ENCODE data around the gene GSTM2.

The GSTM2 gene

DNA sequence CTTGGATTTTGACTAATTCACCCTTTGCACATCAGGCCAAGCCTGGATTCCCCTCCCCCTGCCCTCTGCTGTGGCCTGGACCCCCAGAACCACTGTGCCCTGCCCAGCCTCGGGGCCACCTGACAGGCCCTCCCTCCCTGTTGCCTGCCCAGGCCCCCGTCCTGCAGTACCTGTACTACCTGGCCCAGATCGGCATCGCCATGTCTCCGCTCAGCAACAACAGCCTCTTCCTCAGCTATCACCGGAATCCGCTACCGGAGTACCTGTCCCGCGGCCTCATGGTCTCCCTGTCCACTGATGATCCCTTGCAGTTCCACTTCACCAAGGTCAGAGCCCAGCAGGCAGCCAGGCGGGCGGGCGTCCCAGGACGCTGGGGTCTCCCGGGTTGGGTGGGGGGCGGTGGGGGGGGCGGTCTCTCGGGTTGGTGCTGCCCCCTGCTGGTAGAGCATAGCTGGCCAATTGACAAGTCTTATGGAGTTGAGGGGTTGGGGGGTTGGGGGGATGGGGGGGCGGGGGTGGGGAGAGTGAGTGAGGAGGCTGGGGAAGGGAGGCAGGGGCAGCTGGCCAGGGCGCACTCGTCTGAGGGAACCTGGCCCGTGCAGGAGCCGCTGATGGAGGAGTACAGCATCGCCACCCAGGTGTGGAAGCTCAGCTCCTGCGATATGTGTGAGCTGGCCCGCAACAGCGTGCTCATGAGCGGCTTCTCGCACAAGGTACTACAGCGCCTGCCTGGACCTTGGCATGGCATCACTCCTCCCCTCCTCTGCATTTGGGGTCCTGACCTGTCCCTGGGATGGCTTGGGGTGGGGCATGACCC, 37.6 kb upstream of the GSTM2 start:
- DNase-seq: peak; percentile 38

DNA sequence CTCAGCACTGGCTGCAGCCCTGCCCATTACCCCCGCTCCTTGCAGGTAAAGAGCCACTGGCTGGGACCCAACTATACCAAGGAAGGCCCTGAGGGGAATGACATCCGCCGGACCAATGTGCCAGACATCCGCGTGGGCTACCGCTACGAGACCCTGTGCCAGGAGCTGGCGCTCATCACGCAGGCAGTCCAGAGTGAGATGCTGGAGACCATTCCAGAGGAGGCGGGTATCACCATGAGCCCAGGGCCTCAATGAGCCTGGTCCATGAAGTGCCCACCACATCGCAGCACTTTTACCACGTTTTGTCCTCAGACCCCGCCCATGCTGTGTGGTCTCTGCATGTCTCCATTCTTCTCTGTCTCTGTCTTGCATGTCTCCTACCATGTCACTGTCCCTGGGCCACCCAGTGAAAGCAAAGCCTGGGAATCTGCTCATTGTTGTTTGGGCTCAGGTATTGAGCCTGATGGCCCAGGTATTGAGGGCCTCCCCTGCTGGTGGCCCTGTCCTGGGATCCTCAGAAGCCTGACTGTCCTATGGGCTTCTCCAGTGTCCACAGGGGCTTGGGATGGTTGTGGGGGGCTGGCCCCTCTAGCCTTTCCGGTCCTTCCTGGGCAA, 36.9 kb upstream of the GSTM2 start:
- no peak for DNase-seq

DNA sequence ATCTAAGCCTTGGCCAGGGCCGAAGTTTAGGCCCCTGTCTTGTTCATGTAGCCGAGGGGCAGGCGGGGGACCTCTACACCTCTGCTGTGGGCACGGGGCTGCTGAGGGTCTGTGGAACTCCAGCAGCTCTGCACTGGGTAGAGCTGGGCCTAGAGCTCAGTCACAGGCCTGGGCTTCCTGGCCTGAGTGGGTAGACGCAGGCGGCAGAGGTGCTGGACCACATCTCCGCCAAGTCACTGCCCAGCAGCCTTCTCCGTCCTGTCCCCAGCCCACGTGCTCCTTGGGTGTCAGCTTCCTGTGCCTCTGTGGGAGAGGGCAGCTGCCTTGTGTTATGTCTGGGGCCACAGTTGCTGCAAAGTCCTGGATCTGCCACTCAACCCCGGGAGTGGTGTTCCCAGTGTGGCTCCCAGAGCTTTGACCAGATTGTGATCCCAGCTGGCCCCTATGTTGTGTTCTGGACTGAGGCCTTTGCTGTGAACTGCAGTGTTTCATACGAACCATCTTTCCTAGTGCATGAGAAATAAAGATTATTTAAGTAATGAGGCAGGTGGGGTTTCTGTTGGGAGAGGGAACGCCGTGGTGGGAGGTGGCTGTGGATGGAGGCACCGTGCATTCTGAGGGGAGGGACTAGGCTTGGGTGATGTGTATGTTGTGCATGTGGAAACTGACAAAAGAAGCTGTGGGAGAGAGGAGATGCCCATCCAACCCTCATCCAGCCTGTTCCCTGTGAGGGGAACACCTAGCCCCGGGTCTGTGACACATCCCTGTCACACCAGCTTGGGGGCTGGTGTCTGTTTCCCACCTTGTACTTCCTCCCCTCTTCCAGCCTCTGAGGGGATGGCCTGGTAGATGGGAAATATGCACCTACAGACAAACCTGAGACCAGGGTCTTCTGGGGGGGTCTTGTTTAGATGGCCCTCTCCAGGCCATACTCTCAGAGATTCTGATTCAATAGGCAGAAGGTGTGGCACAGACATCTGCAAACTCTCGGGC, 36.0 kb upstream of the GSTM2 start:
- DNase-seq: no peak

DNA sequence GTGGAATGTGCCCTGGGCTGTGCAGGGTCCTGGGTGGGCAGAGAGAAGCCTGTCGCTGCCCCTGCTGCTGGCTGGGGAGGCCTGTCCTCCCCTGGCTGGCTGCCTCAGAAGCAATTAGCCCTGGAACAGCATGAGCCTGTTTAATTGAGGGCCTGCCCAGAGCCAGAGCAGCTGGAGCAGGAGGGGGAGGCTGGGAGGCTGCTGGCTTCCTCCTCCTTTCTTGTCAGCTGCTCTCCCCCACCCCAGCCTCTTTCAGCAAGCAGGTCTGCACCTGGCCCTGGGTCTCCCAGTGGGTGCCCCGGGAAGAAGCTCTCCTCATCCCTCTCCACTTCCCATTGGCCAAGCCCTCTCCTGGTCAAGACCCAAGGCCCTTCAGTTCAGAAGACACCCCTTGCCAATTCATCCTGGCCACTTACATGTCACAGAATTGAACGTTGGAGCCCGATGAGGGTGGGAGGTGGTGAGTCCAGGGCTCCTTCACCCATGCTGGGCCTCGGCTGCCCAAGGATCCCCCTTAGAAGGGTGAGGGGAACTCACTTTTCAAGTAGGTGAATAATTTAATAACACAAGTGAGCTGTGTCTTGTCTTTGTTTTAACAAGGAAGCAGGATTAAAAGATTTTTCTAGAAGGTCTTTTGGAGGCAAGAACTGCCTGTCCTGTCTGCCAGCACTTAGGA, 35.0 kb upstream of the GSTM2 start:
- DNase-seq: no peak

DNA sequence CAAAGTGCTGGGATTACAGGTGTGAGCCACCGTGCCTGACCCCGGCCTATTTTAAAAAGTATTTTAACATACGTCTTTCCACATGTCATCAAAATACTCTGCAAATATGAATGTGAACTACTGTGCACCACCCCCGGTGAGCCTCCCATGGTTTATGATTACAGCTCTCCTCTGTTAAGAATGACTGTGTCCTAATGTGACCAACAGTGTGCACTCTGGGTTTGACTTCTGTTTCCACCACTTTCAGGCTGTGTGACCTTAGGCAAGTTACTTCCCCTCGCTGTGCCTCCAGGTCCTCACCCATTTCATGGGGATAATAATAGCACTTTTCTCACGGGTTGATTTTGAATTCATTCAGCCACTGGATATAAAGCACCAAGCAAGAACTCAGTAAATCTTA, 33.6 kb upstream of the GSTM2 start:
- DNase-seq: no peak

DNA sequence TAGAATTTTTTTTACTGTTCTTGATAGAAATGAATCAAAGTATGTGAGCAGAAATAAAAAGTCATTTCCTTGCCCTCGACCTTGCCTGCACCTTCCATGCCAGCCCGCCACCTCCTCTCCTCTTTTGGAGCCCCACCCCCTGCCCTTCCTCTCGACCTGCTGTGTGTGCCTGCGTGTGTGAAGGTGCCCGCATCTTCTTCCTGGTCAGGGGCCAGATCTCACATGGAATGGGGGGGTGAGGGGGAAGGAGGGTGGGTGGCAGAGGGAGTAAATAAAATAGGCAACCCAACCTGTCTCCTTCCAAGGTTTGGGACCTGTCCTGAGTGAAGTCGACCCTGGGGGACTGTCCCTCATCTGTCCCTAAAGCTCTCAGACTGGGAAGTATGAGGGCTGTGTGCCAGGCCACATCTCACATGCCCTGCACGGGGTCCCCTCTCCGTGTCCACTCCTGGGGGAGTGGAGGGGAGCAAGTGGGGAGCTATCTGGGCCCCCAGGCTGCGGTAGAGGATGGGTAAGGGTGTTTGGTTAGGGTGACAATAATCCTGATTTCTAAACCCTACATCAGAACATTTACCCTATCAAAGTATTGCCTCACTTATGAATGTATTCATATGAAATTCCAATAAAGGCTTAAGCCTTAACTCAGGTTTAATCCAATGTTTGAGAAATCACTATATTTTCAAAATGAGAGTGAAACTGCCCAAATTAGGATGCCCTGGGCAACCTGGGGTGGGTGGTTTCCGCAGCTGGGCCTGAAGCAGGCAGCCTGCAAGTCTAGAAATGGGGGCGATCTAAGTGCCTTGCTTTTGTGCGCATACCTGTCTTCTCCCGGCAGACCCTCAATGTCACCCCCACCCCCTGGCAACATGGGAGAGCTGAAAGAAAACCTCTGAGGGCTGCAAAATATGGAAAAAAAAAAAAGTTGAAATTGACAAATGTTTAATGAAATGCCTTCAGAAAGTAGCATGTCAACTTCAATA, 32.8 kb upstream of the GSTM2 start:
- DNase-seq: peak; percentile 31

DNA sequence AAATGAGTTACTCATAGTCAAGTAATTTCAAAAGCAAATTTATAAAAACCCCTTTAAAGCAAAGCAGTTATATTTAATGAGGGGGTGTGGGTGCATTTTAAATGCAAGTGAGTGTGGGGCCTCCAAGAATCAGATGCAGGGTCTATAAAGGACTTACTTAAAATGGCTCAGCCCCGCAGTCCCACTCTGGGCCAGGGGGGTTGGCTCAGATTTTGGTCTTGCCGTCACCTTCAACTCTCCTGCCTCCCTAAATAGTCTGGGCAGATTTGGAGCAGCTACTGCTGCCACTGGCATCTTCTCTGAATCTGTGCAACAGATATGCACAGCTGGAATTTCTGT, 32.0 kb upstream of the GSTM2 start:
- DNase-seq: no peak

DNA sequence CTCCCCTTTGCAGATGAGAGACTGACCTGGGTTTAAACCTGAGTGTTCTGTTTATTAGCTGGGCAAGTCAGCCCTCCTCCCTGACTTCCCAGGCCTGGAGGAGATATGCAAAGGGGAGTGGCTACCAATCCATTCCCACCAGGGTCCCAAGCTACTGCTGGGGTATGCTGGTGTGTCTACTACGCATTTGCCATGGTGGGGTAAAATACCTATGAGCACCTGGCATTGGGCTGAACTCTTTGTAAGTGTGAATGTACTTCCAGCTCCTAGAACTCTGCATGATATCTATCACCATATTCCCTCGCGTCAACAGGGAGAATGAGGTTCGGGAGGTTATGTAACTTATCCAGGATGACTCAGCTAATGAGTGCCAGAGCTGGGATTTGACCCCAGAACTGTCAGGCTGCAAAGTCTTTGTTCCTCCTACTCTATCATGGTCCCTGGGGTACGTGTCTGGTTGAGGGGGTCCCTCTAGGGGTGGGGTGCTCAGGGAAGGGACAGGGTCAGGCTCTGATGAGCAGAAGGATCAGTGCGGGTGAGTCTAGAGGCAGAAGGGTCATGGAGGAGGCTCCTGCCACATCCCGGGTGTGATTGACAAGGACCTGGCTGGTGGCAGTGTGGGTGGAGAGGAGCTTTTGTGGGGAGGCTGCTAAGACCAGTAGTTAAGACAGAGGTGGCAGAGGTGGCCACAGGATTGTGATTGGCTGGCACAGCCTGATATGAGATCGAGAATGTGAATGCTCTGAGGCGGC, 31.5 kb upstream of the GSTM2 start:
- DNase-seq: no peak

DNA sequence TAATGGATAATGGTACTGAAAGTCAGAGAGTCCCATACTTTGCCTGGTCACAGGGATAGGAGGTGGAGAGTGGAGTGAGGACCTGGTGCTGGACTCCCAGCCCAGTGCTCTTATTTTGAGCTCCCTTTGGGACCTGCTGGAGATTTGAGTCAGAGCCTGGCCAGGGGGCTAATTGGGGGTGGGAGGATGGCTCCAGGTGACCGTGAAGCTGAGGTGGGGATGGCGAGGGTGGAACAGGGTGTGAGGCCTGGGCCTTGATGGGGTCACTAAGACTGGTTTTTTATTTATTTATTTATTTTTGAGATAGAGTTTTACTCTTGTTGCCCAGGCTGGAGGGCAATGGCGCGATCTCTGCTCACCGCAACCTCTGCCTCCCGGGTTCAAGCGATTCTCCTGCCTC, 30.4 kb upstream of the GSTM2 start:
- DNase-seq: no peak

DNA sequence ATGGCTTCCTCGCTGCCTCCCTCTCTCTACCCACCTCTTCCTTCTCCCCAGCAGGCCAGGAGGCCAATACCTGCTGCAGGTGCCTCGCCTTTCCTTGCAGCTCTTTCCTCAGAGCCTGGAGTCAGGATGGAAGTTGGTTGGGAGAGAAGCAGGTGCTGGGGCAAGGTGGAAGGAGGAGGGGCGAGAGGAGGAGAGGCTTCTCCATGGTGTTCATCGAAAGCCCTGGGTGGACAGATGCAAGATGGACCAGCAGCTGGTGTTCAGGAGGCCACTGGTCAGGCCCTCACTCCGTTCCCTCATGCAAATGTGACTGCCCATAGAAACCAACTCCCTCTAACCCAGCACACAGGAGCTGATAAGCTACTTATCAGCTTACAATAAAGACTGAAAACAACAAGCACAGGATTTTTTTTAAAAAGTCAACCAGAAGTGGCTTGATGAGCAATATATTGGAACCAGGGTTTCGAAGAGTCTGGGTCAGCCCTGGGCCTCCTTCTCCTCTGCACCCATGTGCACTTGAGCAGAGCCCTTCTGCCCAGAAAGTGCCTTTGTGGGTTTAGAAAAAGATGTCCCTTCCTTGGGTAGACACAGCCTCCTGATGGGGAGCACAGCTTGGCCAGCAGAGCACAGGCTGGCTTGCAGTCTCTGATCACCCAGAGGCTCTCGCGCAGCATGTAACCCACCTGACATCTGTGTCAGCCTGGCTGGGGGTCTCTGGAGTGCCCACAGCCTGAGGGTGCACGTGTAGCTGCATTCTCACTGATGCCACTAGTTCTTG, 28.6 kb upstream of the GSTM2 start:
- no peak for DNase-seq

DNA sequence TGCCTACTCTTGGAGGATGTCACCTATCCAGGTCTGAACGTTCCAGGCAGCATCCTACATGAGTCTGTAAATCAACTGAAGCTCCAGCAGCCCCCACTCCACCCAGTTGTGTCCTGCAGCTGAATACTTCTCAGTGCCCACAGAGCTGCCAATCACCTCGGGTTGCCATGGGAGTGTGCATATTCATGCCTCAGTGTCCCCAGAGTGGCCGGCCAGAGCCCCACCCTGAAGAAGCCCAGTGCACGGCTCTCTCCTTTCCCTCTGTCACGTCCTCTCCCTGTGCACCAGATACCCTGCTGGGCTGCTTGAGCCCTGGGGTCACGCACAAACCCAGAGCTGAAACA, 28.0 kb upstream of the GSTM2 start:
- DNase-seq: no peak

DNA sequence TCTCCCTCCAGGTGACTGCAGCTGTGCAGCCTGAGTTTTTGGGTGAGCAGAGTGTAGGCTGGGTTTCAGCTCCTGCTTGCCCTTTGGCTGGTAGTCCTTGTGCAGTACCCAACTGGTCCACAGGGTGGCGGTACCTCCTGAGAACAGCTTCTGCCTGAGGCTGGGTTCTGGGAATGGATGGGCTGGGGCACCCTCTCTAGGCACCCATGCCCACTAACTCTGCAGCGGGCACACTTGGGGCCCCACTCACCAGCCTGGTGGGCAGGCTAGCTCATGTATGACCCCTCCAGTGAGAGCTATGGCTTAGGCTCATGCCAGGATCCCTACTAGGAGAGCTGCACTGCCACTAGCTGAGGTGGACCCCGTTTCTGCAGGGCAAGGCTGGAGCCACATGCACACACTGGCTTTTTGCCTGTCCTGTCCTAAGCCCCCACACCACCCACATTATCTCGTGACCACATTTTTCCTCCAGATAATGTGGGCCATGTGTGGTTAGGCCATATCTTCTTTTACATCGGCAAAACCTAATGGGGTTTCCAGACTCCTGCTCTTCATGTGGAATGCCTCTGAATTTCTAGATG, 27.5 kb upstream of the GSTM2 start:
- DNase-seq: peak; percentile 87

DNA sequence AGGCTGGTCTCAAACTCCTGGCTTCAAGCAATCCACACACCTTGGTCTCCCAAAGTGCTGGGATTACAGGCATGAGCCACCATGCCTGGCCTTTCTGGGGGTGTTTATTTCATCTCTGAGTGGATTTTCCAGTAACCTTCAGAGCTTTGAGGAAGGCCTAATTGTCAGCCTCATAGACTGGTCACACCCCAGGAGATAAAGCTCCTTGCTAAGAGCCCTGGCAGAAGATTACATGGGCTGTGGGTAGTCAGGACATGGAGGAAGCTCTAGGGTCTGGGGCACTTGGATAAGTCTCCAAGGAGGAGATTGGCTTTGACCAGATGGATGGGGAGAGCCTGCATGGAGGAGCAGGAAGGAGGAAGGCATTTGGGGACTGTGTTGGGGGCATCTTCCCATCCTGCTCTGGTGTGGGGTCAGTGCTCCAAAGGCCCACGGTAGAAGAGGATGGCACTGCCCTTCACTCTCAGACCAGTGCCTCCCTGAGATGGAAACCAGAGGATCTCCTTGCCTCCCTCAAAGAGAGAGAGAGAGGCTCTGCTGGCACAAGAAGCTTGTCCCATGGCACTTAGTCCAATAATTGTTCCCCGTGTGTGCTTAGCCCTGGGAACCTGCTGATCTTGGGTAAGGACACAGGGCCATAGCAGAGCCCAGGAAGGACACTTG, 26.6 kb upstream of the GSTM2 start:
- no peak for DNase-seq

DNA sequence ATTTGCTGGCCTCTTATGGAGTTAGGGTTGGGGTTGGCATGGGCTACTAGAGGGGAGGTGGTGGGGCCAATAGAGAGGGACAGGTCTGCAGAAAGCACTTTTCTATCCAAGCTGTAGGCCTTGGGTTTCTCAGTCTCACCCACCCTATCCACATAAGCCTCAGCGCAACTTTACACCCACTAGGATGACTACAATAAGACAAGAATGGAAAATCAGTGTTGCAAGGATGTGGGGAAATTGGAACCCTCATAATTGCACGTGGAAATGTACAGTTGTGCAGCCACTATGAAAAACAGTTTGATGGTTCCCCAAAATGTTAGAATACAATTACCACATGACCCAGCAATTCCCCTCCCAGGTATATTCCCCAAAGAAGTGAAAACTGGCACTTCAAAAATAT, 26.0 kb upstream of the GSTM2 start:
- DNase-seq: no peak

DNA sequence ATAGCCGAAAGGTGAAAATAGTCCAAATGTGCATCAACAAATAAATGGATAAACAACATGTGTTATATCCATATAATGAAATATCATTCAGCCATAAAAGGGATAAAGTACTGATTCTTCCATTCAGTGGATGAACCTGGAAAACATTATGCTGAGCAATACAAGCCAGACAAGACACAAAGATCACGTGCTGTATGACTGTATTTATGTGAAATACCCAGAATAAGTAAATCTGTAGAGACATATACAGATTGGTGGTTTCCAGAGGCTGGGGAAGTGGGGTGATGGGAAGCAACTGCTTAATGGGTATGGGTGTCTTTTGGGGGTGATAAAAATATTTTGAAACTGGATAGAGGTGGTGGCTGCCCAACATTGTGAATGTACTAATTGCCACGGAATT, 25.2 kb upstream of the GSTM2 start:
- DNase-seq: no peak

DNA sequence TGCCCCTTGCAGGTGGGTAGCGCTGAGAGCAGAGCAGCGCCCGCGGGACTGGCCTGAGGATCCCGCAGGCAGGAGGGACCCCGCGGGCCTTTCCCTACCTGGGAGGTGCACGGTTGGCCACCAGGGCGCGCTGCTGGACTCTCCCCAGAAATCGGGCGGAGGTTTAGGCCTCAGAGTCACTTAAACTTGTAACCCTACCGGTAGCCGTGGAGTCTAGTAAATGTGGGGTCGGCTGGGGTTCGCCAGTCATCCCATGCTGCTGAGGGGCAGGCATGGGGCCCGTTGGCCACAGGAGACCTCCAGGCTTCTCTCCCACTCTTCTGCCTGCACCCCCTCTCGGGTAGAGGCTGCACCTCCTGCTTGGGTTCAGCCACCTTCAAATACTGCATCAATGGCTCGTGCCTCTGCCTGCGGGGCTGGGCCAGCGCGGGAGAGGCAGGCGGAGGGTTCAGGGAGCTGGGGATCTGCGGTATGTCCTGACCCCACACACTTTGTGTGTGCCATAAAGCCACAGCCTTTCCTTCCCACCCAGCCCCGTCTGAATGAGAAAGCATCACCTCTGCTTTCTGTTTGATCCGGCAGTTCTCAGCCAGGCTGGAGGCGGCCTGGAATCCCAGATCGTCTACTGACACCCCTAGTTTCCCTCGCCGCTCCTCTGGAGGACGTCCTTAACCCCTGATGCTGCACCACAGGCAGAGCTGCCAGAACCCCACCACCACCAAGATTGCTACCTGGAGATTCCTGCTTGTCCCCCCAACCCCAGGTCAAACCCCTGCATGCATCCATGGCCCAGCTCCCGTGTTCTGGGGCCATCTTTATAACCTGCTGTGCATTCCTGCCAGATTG, 24.2 kb upstream of the GSTM2 start:
- peak; percentile 84 for DNase-seq

DNA sequence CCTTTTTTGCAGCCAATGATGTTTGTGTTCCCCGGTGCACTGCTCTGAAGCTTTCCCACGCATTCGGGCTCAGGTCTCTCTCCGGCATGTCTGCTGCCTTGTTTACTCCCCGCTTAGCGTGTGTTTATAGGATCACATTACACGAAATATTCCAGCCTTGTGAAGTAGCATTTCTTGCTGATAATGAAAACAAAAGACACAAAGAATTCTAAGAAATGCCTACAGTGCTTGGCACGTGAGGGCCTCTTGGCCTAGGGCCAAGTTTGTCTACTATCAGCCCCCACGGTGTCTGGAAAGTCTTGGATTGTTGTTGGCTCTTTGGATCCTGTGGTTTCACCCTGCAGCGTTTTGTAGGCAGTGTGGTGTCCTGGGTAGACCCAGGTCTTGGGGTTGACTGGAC, 23.2 kb upstream of the GSTM2 start:
- DNase-seq: no peak

DNA sequence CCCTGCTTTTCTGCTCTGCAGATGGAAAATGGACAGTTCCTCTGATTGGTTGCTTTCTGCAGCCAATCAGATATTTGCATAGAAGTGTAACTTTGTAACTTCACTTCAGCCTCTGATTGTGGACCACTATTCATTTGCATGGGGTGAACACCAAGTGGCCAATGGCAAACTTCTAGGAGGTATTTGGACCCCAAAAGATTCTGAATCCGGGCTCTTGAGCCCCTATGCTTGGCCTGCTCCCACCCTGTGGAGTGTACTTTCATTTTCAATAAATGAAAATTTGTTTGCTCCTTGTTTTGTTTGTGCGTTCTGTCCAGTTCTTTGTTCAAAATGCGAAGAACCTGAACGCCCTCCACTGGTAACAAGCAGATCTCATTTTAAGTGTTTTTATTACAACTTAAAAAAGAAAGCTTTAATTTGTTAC, 18.4 kb upstream of the GSTM2 start:
- DNase-seq: no peak
